ENCODE data around the gene SLC18A2. TPM values are rescaled to one million over a fixed set of nuclear protein-coding genes. Genes with fewer than 3 reads are reported as not detected.
"Not testable (repeated sequence)": the region's sequence is repeated elsewhere in the genome, so short reads cannot be mapped to it uniquely, and the experiment has no call there.

SLC18A2 gene
- total and polyA plus RNA-seq, 2 experiments from 2014 or later = 0.91 TPM; not detected in 1

DNA sequence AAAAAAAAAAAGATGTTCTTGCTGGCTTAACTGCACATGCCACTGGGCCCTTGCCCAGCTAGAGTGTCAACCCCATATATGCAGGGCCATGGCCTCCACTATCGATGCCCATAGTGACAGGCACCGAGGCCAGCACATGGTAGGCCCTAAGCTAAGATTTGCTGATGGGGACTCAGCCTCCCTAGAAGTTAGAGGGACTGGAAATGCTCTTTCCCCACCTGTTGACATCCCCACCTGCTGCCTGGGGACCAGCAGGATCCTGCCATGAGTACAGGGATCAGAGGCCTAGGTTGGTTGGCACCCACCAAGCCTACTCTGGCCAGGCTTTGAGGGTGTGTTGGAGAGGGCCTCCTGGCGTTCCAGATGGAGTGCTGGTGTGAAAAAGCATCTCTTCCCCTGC, 16.0 kb upstream of the SLC18A2 start:
- H3K4me3 ChIP-seq = no peak overlapping the region
- no peak overlapping the region for H3K27ac ChIP-seq
- H3K36me3 ChIP-seq (ENCODE audit: low read depth) = no peaks in the 10 kb centered on the region
- H3K4me2 ChIP-seq (ENCODE audit: unreplicated experiment) = no peak overlapping the region
- in situ Hi-C loops (cut with MboI) = loop anchor here (10.0 to 25.0 kb wide), 2 partner anchors 90 to 1037 kb away; no protein-coding TSS in a partner anchor
- H3K9me3 ChIP-seq (ENCODE audit: low read depth) = no peaks in the 10 kb centered on the region
- H3K79me2 ChIP-seq (ENCODE audit: insufficient read depth) = no peaks in the 10 kb centered on the region
- 57% methylated on average over 3 of the region's 3 CpGs for WGBS, 2 experiments (ENCODE audit: low coverage in 1 of 2, low lambda C conversion rate in 2 of 2, missing lambda C conversion rate in 2 of 2)
- peaks cover 22% of the 10 kb centered on the region for H3K27me3 ChIP-seq (replicated peaks; ENCODE audit: insufficient read depth)
- no peak for TF ChIP-seq EZH2phosphoT487 (IDR thresholded peaks at IDR 0.05; ENCODE audit: insufficient read depth, low read depth)
- H3K9ac ChIP-seq = no peak overlapping the region
- H3K4me1 ChIP-seq (ENCODE audit: insufficient read depth) = no peaks in the 10 kb centered on the region
- no peak for DNase-seq
- no peaks in the 10 kb centered on the region for H4K20me1 ChIP-seq (ENCODE audit: insufficient read depth)
- no peaks in the 10 kb centered on the region for H3F3A ChIP-seq (ENCODE audit: insufficient read depth)
- no peaks in the 10 kb centered on the region for H3K9me2 ChIP-seq (ENCODE audit: insufficient read depth)
- H2AFZ ChIP-seq = no peak overlapping the region

DNA sequence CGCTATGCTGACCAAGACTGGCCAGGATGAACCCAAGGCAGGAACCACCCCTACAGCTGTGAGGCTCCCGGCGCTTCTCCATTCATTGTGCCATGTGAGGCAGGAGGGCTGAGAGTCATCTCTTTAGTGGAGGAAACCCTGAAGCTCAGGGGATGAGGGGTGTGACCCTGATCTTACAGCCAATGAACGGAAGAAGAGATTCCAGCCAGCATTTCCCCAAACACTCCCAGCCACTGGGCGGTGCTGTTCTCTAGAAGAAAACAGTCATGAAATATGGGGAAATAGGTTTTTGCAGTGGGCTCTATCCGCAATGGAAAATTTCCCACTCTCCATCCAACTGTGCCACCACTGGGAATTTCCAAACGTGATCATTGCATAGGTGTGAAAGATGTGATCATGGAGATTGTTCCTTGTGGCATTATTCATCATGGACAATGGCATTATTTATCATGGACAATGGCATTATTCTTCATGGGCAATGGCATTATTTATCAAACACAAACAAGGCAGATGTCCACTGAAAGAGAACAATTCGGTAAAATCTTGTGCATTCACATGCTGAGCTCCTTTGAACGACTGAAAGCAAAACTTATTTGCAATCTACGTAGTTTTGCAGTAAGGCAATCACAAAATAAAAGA, 14.0 kb upstream of the SLC18A2 start:
- in situ Hi-C loops (cut with MboI) = loop anchor here (10.0 kb wide), 1 partner anchor 88 kb away; no protein-coding TSS in a partner anchor
- Histone ChIP-seq H3K9ac (no peak overlapping the region), H3K4me2 (ENCODE audit: unreplicated experiment) (no peak overlapping the region), H3K36me3 (ENCODE audit: low read depth) (no peaks in the 10 kb centered on the region), H3K4me1 (ENCODE audit: insufficient read depth) (no peaks in the 10 kb centered on the region), H3K9me2 (ENCODE audit: insufficient read depth) (no peaks in the 10 kb centered on the region), H3F3A (ENCODE audit: insufficient read depth) (no peaks in the 10 kb centered on the region), H4K20me1 (ENCODE audit: insufficient read depth) (no peaks in the 10 kb centered on the region), H3K79me2 (ENCODE audit: insufficient read depth) (no peaks in the 10 kb centered on the region), H3K4me3 (no peak overlapping the region), H3K9me3 (ENCODE audit: low read depth) (no peaks in the 10 kb centered on the region), H3K27ac (no peak overlapping the region), H2AFZ (no peak overlapping the region), H3K27me3 (replicated peaks; ENCODE audit: insufficient read depth) (peaks cover 34% of the 10 kb centered on the region)
- WGBS, 2 experiments (ENCODE audit: low coverage in 1 of 2, low lambda C conversion rate in 2 of 2, missing lambda C conversion rate in 2 of 2) = 9 to 13% methylated on average over 10 of the region's 10 CpGs
- TF ChIP-seq EZH2 (IDR thresholded peaks at IDR 0.05; ENCODE audit: insufficient read depth, poor library complexity, severe bottlenecking) (no peak), EZH2phosphoT487 (IDR thresholded peaks at IDR 0.05; ENCODE audit: insufficient read depth, low read depth) (no peak)
- peak; percentile 81 for DNase-seq

DNA sequence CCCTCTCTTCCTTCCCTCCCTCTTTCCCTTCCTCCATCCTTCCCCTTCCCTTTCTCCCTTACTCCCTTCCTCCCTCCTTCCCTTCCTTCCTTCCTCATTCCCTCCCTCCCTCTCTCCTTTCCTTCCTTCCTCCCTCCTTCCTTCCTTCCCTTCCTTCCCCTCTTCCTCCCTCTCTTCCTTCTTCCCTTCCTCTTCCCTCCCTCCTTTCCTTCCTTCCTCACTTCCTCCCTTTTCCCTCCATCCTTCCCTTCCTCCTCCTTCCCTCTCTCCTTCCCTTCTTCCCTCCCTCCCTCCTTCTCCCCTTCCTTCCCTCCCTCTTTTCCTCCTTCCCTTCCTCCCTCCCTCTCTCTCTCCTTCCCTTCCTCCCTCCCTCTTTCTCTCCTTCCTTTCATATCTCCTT, 12.7 kb upstream of the SLC18A2 start:
- Histone ChIP-seq H3K9ac (no peak overlapping the region), H3K36me3 (ENCODE audit: low read depth) (no peaks in the 10 kb centered on the region)
- in situ Hi-C loops (cut with MboI) = loop anchor here (10.0 kb wide), 1 partner anchor 87 kb away; no protein-coding TSS in a partner anchor

DNA sequence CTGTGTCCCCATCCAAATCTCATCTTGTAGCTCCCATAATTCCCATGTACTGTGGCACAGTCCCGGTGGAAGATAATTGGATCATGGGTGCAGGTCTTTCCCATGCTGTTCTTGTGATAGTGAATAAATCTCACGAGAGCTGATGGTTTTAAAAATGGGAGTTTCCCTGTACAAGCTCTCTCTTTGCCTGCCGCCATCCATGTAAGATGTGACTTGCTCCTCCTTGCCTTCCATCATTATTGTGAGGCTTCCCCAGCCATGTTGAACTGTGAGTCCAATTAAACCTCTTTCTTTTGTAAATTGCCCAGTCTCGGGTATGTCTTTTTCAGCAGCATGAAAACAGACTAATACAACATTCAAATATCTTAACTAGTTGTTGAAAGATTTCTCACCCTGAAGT, 10.8 kb upstream of the SLC18A2 start:
- H3K9ac ChIP-seq; H3K79me2 ChIP-seq (ENCODE audit: insufficient read depth); H2AFZ ChIP-seq; H3K4me1 ChIP-seq (ENCODE audit: insufficient read depth); H3K9me3 ChIP-seq (ENCODE audit: low read depth); H3K27ac ChIP-seq; H3K4me3 ChIP-seq; H3K36me3 ChIP-seq (ENCODE audit: low read depth); H3F3A ChIP-seq (ENCODE audit: insufficient read depth); H4K20me1 ChIP-seq (ENCODE audit: insufficient read depth); H3K9me2 ChIP-seq (ENCODE audit: insufficient read depth); H3K4me2 ChIP-seq (ENCODE audit: unreplicated experiment); DNase-seq; in situ Hi-C loops (cut with MboI): not testable (repeated sequence)
- peaks cover 41% of the 10 kb centered on the region for H3K27me3 ChIP-seq (replicated peaks; ENCODE audit: insufficient read depth)
- WGBS, 2 experiments (ENCODE audit: low coverage in 1 of 2, low lambda C conversion rate in 2 of 2, missing lambda C conversion rate in 2 of 2) = 65 to 71% methylated on average over 4 of the region's 4 CpGs

More for the DNA sequence above, 12.7 kb upstream of the SLC18A2 start:
- Histone ChIP-seq H3K4me1 (ENCODE audit: insufficient read depth) (no peaks in the 10 kb centered on the region), H3K9me2 (ENCODE audit: insufficient read depth) (no peaks in the 10 kb centered on the region), H3K27ac (no peak overlapping the region), H3F3A (ENCODE audit: insufficient read depth) (no peaks in the 10 kb centered on the region), H3K4me2 (ENCODE audit: unreplicated experiment) (no peak overlapping the region), H3K9me3 (ENCODE audit: low read depth) (no peaks in the 10 kb centered on the region), H3K27me3 (replicated peaks; ENCODE audit: insufficient read depth) (peaks cover 33% of the 10 kb centered on the region), H4K20me1 (ENCODE audit: insufficient read depth) (no peaks in the 10 kb centered on the region), H2AFZ (no peak overlapping the region), H3K79me2 (ENCODE audit: insufficient read depth) (no peaks in the 10 kb centered on the region), H3K4me3 (no peak overlapping the region)
- DNase-seq = no peak
- TF ChIP-seq EZH2 (IDR thresholded peaks at IDR 0.05; ENCODE audit: insufficient read depth, poor library complexity, severe bottlenecking) (no peak), EZH2phosphoT487 (IDR thresholded peaks at IDR 0.05; ENCODE audit: insufficient read depth, low read depth) (no peak)
